OCI-LY1 (cell line): ENCODE data around the gene DDO.

ENCODE experiments used
- H2AFZ ChIP-seq: fragments of 200-600 bp; sonication (generic), shearing (Covaris generic); 2 replicates; pipeline ENCODE4 v1.6.0; 2014; ENCODE audit warnings: antibody characterized with exemption, mild to moderate bottlenecking, low read length
- H3F3A ChIP-seq: fragments of 200-600 bp; sonication (generic), shearing (Covaris generic); 2 replicates; pipeline ENCODE4 v1.6.0; 2014; ENCODE audit warnings: mild to moderate bottlenecking, antibody characterized with exemption, low read length, moderate library complexity; ENCODE audit not compliant: insufficient read depth
- H3K27ac ChIP-seq: fragments of 200-600 bp; sonication (generic); 2 replicates; pipeline ENCODE4 v1.5.1; 2014; ENCODE audit warnings: low read length, mixed run types, mild to moderate bottlenecking, low read depth; ENCODE audit not compliant: poor library complexity, severe bottlenecking
- H3K27me3 ChIP-seq: fragments of 200-600 bp; sonication (generic); 2 replicates; pipeline ENCODE4 v1.6.0; 2014; ENCODE audit warnings: antibody characterized with exemption, mild to moderate bottlenecking, low read length, moderate library complexity; ENCODE audit not compliant: insufficient read depth
- H3K36me3 ChIP-seq: fragments of 200-600 bp; sonication (generic); 2 replicates; pipeline ENCODE4 v1.6.1; 2014; ENCODE audit warnings: mild to moderate bottlenecking, antibody characterized with exemption, low read length, moderate library complexity, mixed read lengths; ENCODE audit not compliant: insufficient read depth
- H3K4me1 ChIP-seq: fragments of 200-600 bp; sonication (generic); 2 replicates; pipeline ENCODE4 v1.5.1; 2014; ENCODE audit warnings: mild to moderate bottlenecking, low read length, moderate library complexity; ENCODE audit not compliant: insufficient read depth, severe bottlenecking
- H3K4me2 ChIP-seq: fragments of 200-600 bp; sonication (generic), shearing (Covaris generic); 2 replicates; pipeline ENCODE4 v1.6.1; 2014; ENCODE audit warnings: low read length
- H3K4me3 ChIP-seq: fragments of 200-600 bp; sonication (generic); 2 replicates; pipeline ENCODE4 v1.5.1; 2014; ENCODE audit warnings: low read length, low read depth, mild to moderate bottlenecking, mixed read lengths; ENCODE audit not compliant: poor library complexity, severe bottlenecking
- H3K79me2 ChIP-seq: fragments of 200-600 bp; shearing (Covaris generic); 2 replicates; pipeline ENCODE4 v1.6.1; 2016; ENCODE audit warnings: mixed run types, low read length, mixed read lengths; ENCODE audit not compliant: insufficient read depth
- H3K9ac ChIP-seq: fragments of 200-600 bp; sonication (generic), shearing (Covaris generic); 2 replicates; pipeline ENCODE4 v1.6.1; 2014; ENCODE audit warnings: mild to moderate bottlenecking, low read length, mixed read lengths
- H3K9me2 ChIP-seq: fragments of 200-600 bp; sonication (generic), shearing (Covaris generic); 2 replicates; pipeline ENCODE4 v1.6.1; 2014; ENCODE audit warnings: low read depth, mild to moderate bottlenecking, low read length, mixed read lengths
- H3K9me3 ChIP-seq: fragments of 200-600 bp; shearing (Covaris generic); 2 replicates; pipeline ENCODE4 v1.6.1; 2014; ENCODE audit warnings: low read length, mixed read lengths
- H4K20me1 ChIP-seq: fragments of 200-600 bp; sonication (generic), shearing (Covaris generic); 2 replicates; pipeline ENCODE4 v1.6.0; 2016; ENCODE audit warnings: mild to moderate bottlenecking, low read length; ENCODE audit not compliant: insufficient read depth
- EZH2 ChIP-seq: fragments of 200-600 bp; sonication (generic), shearing (Covaris generic); IDR thresholded peaks from 2 replicates; pipeline ENCODE4 v1.8.0; 2017; ENCODE audit warnings: borderline replicate concordance, mixed run types, mild to moderate bottlenecking, antibody characterized with exemption, low read length, moderate library complexity, mixed read lengths
- TF ChIP-seq, protein P1 (sequence below): fragments of 200-600 bp; sonication (generic), shearing (Covaris generic); IDR thresholded peaks from 2 replicates; pipeline ENCODE4 v1.5.1; 2017; ENCODE audit warnings: mild to moderate bottlenecking, antibody characterized with exemption, low read length, moderate library complexity, mixed read lengths

Gene DDO

DNA sequence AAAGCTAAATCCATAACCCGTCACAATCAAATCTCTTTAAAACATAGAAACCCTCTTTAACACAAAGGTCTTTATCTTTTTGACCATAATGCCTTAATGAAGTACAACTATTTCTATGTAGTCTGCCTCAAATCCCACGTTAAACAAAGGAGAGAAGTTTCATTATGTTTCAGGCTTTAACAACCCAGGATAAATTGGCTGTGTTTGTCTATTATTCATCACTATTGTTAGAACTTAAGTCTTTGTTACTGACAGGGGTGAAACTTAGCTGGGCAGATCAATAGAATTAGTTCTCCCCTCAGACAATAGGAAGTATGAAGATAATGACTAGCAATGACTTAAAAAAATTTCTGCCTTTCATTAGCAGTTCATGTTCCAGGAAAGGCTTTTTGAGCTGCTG lies 47.1 kb downstream of the DDO start:
- H3K4me1 ChIP-seq: no peaks in the 10 kb centered on the region
- no peaks in the 10 kb centered on the region for H3K9me2 ChIP-seq
- H3K27ac ChIP-seq: no peak overlapping the region
- no peaks in the 10 kb centered on the region for H3K27me3 ChIP-seq
- no peaks in the 10 kb centered on the region for H3K36me3 ChIP-seq
- no peak for TF ChIP-seq EZH2
- TF ChIP-seq, protein P1, sequence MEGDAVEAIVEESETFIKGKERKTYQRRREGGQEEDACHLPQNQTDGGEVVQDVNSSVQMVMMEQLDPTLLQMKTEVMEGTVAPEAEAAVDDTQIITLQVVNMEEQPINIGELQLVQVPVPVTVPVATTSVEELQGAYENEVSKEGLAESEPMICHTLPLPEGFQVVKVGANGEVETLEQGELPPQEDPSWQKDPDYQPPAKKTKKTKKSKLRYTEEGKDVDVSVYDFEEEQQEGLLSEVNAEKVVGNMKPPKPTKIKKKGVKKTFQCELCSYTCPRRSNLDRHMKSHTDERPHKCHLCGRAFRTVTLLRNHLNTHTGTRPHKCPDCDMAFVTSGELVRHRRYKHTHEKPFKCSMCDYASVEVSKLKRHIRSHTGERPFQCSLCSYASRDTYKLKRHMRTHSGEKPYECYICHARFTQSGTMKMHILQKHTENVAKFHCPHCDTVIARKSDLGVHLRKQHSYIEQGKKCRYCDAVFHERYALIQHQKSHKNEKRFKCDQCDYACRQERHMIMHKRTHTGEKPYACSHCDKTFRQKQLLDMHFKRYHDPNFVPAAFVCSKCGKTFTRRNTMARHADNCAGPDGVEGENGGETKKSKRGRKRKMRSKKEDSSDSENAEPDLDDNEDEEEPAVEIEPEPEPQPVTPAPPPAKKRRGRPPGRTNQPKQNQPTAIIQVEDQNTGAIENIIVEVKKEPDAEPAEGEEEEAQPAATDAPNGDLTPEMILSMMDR: no peak
- no peak overlapping the region for H3K9ac ChIP-seq
- no peak overlapping the region for H3K4me3 ChIP-seq
- H3K9me3 ChIP-seq: no peaks in the 10 kb centered on the region
- no peaks in the 10 kb centered on the region for H3F3A ChIP-seq
- no peaks in the 10 kb centered on the region for H3K79me2 ChIP-seq
- H4K20me1 ChIP-seq: no peaks in the 10 kb centered on the region
- no peak overlapping the region for H2AFZ ChIP-seq
- H3K4me2 ChIP-seq: no peak overlapping the region

DNA sequence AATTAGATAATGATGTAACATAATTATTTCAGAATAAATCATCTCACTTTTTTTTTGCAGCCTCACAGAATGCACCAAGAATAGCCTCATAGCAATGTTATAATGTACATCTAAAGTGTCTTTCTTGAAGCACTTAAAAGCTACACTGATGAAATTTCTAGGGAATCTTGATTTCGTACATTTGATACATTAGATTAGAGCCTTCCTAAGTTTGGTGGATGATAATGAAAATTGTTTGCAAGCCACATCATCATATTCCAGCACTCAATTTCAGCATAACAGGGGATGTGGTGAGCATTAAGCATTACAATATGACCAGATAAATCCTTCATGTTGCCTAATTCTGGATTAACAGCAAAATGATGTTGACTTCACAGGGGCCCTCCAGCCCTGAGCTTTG lies 47.5 kb downstream of the DDO start:
- Histone ChIP-seq H3K9ac (no peak overlapping the region), H3K4me1 (no peaks in the 10 kb centered on the region), H3K27ac (no peak overlapping the region), H3K9me2 (no peaks in the 10 kb centered on the region), H2AFZ (no peak overlapping the region), H3K9me3 (no peaks in the 10 kb centered on the region), H3K27me3 (no peaks in the 10 kb centered on the region), H4K20me1 (no peaks in the 10 kb centered on the region), H3K4me2 (no peak overlapping the region), H3K79me2 (no peaks in the 10 kb centered on the region), H3F3A (no peaks in the 10 kb centered on the region), H3K4me3 (no peak overlapping the region), H3K36me3 (no peaks in the 10 kb centered on the region)
- TF ChIP-seq, protein P1: no peak
- no peak for TF ChIP-seq EZH2

DNA sequence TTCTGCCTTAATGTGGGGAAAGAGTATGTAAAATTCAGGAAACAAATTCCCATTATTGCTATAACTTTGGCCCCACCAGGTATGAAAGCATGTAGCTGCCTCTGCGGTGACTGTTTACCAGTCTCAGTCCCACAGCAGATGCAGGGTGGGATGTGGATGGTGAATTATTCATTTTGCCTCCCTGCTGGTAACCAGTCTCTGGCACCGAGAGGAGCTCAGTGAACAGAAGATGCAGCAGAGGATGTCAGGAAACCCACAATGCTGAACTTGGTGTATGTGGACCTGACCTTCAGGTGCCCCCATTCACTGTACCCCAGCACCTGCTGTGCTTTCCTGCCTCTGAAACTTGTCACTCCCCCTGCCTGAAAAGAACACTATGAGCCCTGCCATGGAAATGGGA lies 48.4 kb downstream of the DDO start:
- Histone ChIP-seq H3K9ac (no peak overlapping the region), H3F3A (no peaks in the 10 kb centered on the region), H3K4me3 (no peak overlapping the region), H3K4me2 (no peak overlapping the region), H3K9me3 (no peaks in the 10 kb centered on the region), H3K27ac (no peak overlapping the region), H3K79me2 (no peaks in the 10 kb centered on the region), H3K9me2 (no peaks in the 10 kb centered on the region), H2AFZ (no peak overlapping the region), H3K4me1 (no peaks in the 10 kb centered on the region), H3K36me3 (no peaks in the 10 kb centered on the region), H4K20me1 (no peaks in the 10 kb centered on the region), H3K27me3 (no peaks in the 10 kb centered on the region)
- TF ChIP-seq EZH2: no peak
- TF ChIP-seq, protein P1: no peak
